Left lung (tissue), 10 donors: ENCODE measurements around the gene PRRT1B. TPM values are rescaled to one million over a fixed set of nuclear protein-coding genes. Genes with fewer than 3 reads are reported as not detected.
A peak's percentile ranks its signal among the peaks of the same experiment; 100 is the strongest.
"Not testable (repeated sequence)": the region's sequence is repeated elsewhere in the genome, so short reads cannot be mapped to it uniquely, and the experiment has no call there.

Experiments used
- ATAC-seq: fragments of 200-7000 bp; cut with Tn5 transposase; one replicate; pipeline ENCODE4 v1.9.1; 2020; ENCODE audit warnings: moderate library complexity
- DNase-seq, 4 donors: peaks; one replicate each; pipeline ENCODE4 v3.0.0-alpha.2; 2013 to 2020
- H3K27ac ChIP-seq, 2 donors: fragments of 200-600 bp; sonication (generic) in 1 of 2; one replicate each; pipeline versions ENCODE4 v1.5.0 to v1.8.0; 2020 to 2021
- H3K27me3 ChIP-seq, 2 donors: fragments of 200-600 bp; sonication (generic) in 1 of 2; one replicate each; pipeline versions ENCODE4 v1.5.0 to v1.8.0; 2020 to 2021
- H3K36me3 ChIP-seq, 2 donors: fragments of 200-600 bp; sonication (generic) in 1 of 2; one replicate each; pipeline versions ENCODE4 v1.5.0 to v1.8.0; 2020 to 2021
- H3K4me1 ChIP-seq, 2 donors: fragments of 200-600 bp; one replicate each; pipeline ENCODE4 v1.8.0; 2021
- H3K4me3 ChIP-seq, 2 donors: fragments of 200-600 bp; sonication (generic) in 1 of 2; one replicate each; pipeline versions ENCODE4 v1.5.0 to v1.8.0; 2020 to 2021; ENCODE audit warnings: mild to moderate bottlenecking in 1 of 2
- H3K9me3 ChIP-seq, 2 donors: fragments of 200-600 bp; sonication (generic) in 1 of 2; one replicate each; pipeline versions ENCODE4 v1.5.0 to v1.8.0; 2020 to 2021
- intact Hi-C, 2 donors: fragments of 100-400 bp; cut with DNase I; formaldehyde crosslinking; loops; one replicate each; pipeline versions ENCODE4 v1.11.2 to v1.14.2; 2022
- polyA plus RNA-seq, 6 donors: library from polyadenylated mRNA; unstranded; fragments of 120-200 nt; gene quantifications; one replicate each; pipeline ENCODE4 v1.2.1, GENCODE V29; 2013; ENCODE audit not compliant: insufficient read length in 6 of 6
- total RNA-seq, 2 donors: library from RNA; stranded (reverse); fragmentation: NEBNext Ultra II Directional; extraction: Animal tissue kit (Norgen Biotek cat#: 25700); gene quantifications; one replicate each; pipeline ENCODE4 v1.2.1, GENCODE V29; 2021
- TF ChIP-seq, protein P1 (sequence below), 2 donors: fragments of 200-600 bp; sonication (generic) in 1 of 2; IDR thresholded peaks; one replicate each; pipeline versions ENCODE4 v1.5.0 to v1.8.0; 2021; ENCODE audit warnings: antibody characterized with exemption in 2 of 2
- donor health status: DM: no; HTN: yes; CAD: no.
- donor health status: DM: no; HTN: no; CAD: no.

PRRT1B gene
- total and polyA plus RNA-seq, 8 donors: 2.1 to 9.3 (median 6.4) TPM

DNA sequence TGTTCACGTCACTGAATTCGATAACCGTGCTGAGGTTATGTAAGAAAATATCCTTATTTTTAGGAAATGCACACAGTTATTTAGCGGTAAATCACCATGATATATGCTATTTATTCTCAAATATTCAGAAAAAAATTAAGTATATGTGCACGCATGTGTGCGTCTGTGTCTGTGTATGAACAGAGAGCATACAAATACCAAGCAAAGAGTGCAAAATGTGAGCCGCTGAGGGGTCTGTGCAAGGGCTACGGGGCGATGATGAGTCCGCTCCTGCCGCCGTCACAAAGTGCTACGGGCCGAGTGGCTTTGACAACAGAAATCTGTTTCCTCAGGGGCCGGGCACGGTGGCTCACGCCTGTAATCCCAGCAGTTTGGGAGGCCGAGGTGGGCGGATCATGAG, 7.4 kb upstream of the PRRT1B start:
- intact Hi-C loops: no loop called here
- ATAC-seq (no peak), DNase-seq (no peak)
- TF ChIP-seq, protein P1, sequence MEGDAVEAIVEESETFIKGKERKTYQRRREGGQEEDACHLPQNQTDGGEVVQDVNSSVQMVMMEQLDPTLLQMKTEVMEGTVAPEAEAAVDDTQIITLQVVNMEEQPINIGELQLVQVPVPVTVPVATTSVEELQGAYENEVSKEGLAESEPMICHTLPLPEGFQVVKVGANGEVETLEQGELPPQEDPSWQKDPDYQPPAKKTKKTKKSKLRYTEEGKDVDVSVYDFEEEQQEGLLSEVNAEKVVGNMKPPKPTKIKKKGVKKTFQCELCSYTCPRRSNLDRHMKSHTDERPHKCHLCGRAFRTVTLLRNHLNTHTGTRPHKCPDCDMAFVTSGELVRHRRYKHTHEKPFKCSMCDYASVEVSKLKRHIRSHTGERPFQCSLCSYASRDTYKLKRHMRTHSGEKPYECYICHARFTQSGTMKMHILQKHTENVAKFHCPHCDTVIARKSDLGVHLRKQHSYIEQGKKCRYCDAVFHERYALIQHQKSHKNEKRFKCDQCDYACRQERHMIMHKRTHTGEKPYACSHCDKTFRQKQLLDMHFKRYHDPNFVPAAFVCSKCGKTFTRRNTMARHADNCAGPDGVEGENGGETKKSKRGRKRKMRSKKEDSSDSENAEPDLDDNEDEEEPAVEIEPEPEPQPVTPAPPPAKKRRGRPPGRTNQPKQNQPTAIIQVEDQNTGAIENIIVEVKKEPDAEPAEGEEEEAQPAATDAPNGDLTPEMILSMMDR (IDR thresholded peaks at IDR 0.05): no peak
- Histone ChIP-seq H3K27ac (no peak overlapping the region), H3K36me3 (no peaks in the 10 kb centered on the region), H3K27me3 (no peaks in the 10 kb centered on the region), H3K9me3 (peaks cover 0 to 7% of the 10 kb centered on the region in 2 donors), H3K4me1 (no peaks in the 10 kb centered on the region), H3K4me3 (no peak overlapping the region)

DNA sequence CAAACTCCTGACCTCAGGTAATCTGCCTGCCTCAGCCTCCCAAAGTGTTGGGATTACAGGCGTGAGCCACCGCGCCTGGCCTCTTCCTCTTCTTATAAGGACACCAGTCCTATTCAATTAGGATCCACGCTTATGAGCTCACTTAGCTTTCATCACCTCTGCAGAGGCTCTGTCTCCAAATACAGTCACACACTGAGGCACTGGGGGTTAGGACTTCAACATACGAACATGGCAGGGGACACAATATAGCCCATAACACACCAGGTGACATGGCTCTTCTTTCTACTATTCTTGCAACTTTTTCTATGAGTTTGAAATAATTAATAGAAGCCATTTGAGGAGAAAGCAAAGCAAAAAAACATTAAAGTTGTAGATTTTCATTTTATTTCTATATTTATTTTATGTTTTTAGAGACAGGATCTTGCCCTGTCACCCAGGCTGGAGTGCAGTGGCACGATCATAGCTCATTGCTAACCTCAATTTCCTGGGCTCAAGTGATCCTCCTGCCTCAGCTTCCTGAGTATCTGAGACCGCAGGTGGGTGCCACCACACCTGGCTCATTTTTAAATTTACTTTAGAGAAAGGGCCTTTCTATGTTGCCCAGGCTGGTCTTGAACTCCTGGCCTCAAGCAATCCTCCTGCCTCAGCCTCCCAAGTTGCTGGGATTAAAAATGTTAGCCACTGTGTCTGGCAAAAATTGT, 6.0 kb upstream of the PRRT1B start:
- ATAC-seq: no peak
- TF ChIP-seq, protein P1 (IDR thresholded peaks at IDR 0.05): no peak
- peaks cover 0 to 19% of the 10 kb centered on the region in 2 donors for H3K9me3 ChIP-seq

DNA sequence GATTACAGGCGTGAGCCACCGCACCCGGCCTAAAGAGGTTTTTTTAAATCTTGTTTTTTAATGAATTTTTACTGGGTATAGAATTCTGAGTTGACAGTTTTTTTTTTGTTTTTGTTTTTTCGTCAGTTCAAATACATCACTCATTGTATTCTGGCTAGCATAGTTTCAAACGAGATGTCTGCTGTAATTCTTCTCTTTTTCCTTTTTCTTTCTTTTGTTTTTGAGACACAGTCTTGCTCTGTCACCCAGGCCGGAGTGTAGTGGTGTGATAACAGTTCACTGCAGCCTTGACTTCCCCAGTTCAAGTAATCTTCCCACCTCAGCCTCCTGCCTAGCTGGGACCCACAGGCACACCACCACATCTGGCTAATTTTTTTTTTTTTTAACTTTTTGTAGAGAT, 2.2 kb upstream of the PRRT1B start:
- Histone ChIP-seq H3K9me3 (peaks cover 0 to 19% of the 10 kb centered on the region in 2 donors), H3K27ac (no peak overlapping the region), H3K4me3 (no peak overlapping the region), H3K27me3 (peaks cover 17 to 48% of the 10 kb centered on the region in 2 donors), H3K4me1 (peaks cover 6 to 7% of the 10 kb centered on the region in 2 donors), H3K36me3 (no peaks in the 10 kb centered on the region)
- DNase-seq: no peak
- intact Hi-C loops: no loop called here
- no peak for ATAC-seq
- TF ChIP-seq, protein P1 (IDR thresholded peaks at IDR 0.05): no peak

More for the DNA sequence above, 6.0 kb upstream of the PRRT1B start:
- intact Hi-C loops: no loop called here
- DNase-seq: no peak
- Histone ChIP-seq H3K4me3 (no peak overlapping the region), H3K27ac (no peak overlapping the region), H3K36me3 (no peaks in the 10 kb centered on the region), H3K4me1 (no peaks in the 10 kb centered on the region), H3K27me3 (peaks cover 0 to 11% of the 10 kb centered on the region in 2 donors)

DNA sequence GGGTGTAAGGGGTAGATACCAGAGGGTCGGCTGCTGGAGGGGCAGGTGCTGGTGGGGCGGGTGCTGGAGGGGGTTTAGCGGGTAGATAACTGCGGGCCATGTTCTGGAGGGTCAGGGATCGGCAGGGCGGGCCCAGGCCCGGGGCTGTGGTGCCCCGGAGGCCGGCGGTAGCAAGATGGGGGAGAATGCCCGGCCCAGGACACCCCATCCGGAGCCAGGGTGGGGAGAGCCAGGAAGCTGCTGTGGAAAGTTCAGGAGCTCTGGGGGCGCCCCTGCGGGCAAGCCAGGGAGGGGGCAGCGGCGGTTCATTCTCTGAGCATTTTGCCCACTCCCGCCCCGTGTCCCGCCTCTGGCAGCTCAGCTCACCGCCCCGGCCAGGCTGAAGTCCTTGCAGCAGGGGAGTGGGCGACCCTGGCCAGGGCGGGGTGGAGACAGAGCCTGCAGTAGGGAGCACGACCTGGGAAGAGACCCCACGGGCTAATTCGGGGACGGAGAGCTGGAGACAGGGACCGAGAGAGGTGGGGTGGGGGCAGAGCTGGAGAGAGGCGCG, 538 bp downstream of the PRRT1B start:
- H3K27me3 ChIP-seq: peaks cover 17 to 61% of the 10 kb centered on the region in 2 donors
- peak overlapping the region; percentile 15 to 29 for H3K4me3 ChIP-seq
- DNase-seq: no peak
- H3K27ac ChIP-seq: no peak overlapping the region
- H3K9me3 ChIP-seq: peaks cover 0 to 19% of the 10 kb centered on the region in 2 donors
- TF ChIP-seq, protein P1 (IDR thresholded peaks at IDR 0.05): no peak
- peak; percentile 44 for ATAC-seq
- H3K36me3 ChIP-seq: no peaks in the 10 kb centered on the region
- peaks cover 6 to 7% of the 10 kb centered on the region in 2 donors for H3K4me1 ChIP-seq
- intact Hi-C loops: no loop called here

DNA sequence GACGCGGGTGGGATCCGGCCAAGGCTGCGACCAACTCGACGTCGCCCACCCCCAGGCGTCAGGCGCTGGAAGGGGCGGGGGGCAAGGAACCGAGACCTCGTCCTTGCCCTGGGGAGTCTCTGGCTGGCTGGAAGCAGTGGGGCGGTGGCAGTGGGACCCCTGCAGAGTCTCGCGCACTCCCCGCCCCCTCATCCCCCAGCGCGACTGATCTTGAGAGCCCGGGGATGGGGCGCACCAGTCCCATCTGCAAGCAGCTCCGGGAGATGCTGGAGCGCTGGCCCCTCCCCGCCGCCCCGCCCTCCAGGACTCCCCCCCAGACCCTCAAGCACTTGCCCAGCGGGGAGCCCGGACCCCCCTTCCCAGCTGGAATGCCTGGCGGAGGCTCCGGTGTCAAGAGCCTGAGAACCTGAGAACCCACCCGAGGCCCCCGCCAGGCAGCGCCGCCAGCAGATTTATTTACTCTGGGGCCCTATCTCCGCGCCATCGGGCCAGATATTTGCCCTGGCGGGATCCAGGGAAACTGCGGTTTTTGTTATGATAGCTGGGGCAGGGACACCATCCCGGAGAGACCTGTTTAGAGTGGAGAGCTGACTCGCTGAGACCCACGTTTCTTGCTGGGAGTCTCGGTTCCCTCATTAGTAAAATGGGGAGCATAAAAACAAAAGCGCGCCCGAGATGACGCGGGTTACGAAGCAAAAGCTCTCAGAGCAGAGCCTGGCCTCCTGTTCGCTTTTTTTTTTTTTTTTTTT, 1.2 kb downstream of the PRRT1B start:
- H3K27ac ChIP-seq: no peak overlapping the region
- H3K36me3 ChIP-seq: no peaks in the 10 kb centered on the region
- peak overlapping the region; percentile 15 to 29 for H3K4me3 ChIP-seq
- H3K9me3 ChIP-seq: peaks cover 0 to 19% of the 10 kb centered on the region in 2 donors
- DNase-seq (peak in 1 of 4 donors; percentile 76), ATAC-seq (peak; percentile 34)
- H3K4me1 ChIP-seq: peaks cover 6 to 7% of the 10 kb centered on the region in 2 donors
- H3K27me3 ChIP-seq: peaks cover 17 to 61% of the 10 kb centered on the region in 2 donors
- intact Hi-C loops: no loop called here
- TF ChIP-seq, protein P1 (IDR thresholded peaks at IDR 0.05): no peak

DNA sequence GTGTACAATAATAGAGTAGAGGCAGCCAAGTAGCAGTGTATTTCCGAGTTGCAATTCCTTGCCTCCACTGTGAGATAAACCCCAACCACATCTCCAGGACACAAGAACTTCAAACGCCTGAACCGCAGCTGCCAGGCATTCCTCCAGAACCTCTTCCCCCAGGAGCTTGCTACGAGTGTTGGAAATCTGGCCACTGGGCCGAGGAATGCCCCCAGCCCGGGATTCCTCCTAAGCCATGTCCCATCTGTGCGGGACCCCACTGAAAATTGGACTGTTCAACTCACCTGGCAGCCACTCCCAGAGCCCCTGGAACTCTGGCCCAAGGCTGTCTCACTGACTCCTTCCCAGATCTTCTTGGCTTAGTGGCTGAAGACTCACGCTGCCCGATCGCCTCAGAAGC, 3.9 kb downstream of the PRRT1B start:
- H3K9me3 ChIP-seq, intact Hi-C loops, H3K4me3 ChIP-seq, ATAC-seq, H3K27ac ChIP-seq, H3K36me3 ChIP-seq, DNase-seq, H3K4me1 ChIP-seq: not testable (repeated sequence)
- H3K27me3 ChIP-seq: peaks cover 26 to 74% of the 10 kb centered on the region in 2 donors

DNA sequence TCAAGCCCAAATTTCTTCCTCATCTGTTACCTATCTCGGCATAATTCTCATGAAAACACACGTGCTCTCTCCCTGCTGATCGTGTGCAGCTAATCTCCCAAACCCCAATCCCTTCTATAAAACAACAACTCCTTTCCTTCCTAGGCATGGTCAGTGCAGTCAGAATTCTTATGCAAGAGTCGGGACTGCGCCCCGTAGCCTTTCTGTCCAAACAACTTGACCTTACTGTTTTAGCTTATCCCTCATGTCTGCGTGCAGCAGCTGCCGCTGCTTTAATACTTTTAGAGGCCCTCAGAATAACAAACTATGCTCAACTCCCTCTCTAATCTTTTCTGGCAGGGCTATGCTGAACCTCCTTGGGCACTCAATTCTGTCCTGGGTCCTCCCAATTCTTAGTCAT, 5.1 kb downstream of the PRRT1B start:
- H3K4me3 ChIP-seq, H3K36me3 ChIP-seq, DNase-seq, H3K4me1 ChIP-seq, ATAC-seq, H3K27ac ChIP-seq, H3K9me3 ChIP-seq, intact Hi-C loops: not testable (repeated sequence)
- H3K27me3 ChIP-seq: peaks cover 30 to 74% of the 10 kb centered on the region in 2 donors
